Measurements from ENCODE around the gene SPHK1.

The SPHK1 gene

DNA sequence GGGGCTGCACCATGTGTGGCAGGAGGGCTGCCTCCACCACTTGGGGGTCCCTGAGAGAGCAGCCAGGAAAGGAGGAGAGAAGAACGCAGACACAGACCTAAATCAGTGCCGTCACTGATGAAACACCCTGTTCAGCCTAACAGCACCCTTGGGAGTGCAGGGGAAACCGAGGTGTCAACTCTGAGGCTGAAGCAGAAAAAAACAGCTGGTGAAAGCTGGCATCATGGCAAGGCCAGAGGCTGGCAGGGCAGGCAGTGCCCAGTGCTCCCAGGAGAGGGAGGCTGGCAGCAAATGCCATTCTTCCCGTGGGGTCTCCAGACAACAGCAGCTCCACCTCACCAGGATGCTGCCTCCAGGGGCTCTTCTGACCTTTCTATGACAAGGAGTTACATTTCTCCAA lies 23.1 kb downstream of the SPHK1 start:
- no peak for DNase-seq (ENCODE audit: low read depth in 2 of 2)

DNA sequence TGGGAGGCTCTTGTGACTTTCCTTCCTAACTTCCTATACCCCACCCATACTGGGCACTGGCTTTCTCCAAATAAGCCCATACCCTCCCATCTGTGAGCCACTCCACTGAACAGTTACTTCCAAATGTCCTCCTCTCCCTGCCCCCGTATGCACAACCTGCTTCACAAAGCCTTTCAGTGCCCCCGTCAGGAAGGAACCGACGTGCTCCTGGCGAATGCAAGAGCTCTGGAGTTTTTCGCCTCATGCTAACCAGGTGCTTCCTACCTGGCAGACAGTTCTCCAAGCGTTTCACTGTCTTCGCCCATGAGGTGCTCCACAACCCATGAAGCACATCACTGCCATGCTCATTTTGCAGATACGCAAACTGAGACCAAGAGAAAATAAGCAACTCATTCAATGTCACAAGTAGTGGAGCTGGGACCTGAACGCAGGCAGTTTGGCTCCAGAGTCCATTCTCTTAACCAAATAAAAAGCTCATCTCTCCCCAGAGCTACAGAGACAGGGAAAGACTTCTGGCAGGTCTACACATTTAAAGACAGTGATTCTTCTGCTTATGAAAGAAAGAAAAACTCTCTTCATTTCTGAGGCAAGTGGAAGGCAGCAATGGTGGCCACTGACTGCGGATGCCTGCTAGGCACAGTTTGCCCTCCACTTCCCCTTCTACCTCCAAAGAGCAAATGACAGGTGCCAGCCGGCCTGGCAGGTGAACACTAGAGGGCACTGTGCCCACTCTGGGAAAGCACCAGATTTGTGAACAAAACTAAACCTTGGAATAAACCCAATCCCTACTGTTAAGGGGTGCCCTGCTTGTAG lies 23.8 kb downstream of the SPHK1 start:
- no peak for DNase-seq (ENCODE audit: low read depth in 2 of 2)

DNA sequence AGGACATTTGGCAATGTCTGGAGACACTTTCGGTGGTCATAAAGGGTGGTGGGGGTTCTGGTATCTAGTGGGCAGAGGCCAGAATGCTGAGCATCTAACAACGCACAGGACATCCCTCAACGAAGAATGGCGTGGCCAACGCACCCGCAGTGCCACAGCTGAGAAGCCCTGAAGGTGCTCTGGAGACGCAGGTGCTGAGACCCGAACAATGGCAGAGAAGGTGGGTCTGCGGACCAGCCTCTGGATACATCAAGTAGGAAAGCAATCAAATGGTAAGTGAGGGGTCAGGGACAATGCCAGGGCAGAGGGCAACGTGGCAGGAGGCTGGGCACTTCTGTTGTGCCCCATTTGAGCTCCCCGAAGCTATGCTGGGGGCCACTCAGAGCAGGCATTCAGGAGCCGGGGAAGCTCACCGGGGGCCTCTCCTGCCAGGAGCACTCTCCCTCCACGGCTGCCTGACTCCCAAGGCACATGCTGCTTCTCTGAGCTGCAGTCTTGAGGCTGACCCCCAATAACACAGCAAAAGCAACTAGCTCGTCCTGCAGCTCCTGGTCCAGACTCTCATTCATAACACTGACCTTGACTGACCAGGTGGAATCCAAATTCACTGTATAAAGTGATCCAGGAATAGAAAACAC lies 26.0 kb downstream of the SPHK1 start:
- DNase-seq (ENCODE audit: low read depth in 2 of 2) = no peak

DNA sequence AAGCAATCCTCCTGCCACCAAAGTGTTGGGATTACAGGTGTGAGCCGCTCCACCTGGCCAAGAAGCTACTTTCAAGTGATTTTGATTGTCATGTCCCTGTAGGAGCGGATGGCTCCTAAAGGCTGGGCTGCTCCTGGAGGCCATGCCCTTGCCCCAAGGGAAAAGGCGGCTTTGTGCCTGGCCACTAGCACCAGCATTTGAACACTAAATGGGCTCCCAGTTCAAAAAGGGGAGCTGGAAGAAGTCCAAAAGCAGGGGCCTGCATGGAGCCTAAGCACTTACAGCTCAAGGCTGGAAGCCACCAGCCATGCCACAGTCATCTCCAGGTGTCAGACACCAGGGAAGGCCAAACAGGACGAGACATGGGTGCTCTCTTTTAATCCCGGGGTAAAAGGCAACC lies 26.8 kb downstream of the SPHK1 start:
- no peak for DNase-seq (ENCODE audit: low read depth in 2 of 2)

DNA sequence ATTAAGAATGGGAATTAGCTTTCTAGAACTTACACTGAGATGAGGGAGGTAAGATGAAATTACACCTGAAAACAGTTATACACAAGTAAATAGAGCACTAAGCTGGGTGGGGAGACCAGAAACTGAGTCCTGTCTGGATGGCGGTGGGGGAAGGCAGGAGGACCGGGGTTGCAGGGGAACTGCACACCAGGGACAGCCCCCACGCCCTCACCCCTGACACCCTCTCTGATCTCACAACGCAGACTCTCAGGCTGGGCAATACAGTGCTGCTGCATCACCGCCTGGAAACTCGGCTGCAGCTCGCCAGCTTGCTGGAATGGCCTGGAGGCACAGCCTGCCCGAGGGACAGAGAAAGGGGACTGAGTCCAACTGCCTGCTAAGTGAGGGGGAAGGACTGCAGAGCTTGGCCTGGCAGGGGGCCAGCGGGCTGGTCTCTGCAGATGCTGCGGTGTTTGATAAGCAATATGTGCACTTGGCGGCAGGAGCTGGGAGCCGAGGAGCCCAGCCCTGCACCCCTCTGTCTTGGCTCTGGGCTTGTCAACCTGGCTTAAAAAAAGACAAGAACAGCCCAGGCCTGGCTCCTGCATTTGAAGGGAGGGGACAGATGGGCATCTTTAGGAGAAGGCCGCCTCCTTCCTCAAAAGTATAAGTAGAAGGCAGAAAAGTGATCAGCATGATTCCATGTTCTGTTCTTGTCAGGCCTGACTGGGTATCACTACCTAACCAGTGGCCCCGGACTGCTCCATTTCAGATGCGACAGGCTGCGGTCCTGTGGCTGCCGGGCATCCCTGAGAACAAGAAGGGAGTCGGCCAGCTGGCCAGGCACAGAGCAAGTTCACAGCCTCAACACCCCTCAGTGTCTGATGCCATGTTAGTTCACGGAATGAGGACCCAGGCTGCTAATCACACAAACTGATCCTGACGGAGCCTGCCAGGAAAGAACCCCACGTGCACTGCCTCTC lies 30.2 kb downstream of the SPHK1 start:
- DNase-seq (ENCODE audit: low read depth in 2 of 2) = no peak

- DNase-seq (ENCODE audit: low read depth in 2 of 2) = no peak
Measured at GRCh38 chr17:76415786-76416185, 31.4 kb downstream of the SPHK1 start.

DNA sequence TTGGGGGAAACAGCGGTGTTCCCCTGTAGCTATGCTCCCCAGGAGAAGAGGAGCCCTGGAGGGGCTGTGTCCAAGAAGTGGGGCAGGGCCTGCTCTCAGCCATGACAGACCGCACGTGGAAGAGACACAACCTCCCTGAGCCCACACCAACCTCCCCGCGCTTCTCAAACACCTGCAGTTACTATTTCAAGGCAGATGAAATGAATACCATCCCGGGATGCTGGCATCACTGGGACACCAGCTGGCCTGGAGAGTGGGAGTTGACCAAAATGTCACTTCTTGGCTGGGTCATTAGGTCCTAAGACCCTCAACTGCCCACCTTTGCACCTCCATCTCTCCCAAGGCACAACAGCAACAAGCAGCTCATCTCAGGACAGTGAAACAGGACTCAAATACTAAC lies 32.0 kb downstream of the SPHK1 start:
- DNase-seq (ENCODE audit: low read depth in 2 of 2) = no peak

DNA sequence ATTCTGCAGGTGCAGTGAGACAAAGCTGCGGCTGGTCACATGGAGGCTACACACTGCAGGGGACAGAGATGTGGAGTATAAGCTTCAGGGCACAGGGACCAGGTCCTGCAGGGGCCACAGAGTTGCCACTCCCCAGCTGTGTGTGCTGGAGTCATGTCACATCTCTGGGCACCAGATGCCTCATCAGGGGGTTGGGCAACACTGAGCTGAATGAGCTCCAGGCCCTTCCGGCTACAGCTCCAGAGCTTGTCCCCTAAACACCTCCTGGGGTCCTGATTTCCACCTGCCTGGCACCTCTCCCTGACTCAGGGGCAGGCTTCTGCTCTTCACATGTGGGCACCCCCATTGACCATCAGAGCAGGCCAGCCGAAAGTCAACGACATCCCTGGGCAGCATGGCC lies 32.5 kb downstream of the SPHK1 start:
- DNase-seq (ENCODE audit: low read depth in 2 of 2) = no peak

GRCh38 chr17:76417499-76418143 lies 33.2 kb downstream of the SPHK1 start:
- no peak for DNase-seq (ENCODE audit: low read depth in 2 of 2)

GRCh38 chr17:76419576-76420260 lies 35.3 kb downstream of the SPHK1 start:
- DNase-seq (ENCODE audit: low read depth in 2 of 2) = no peak

DNA sequence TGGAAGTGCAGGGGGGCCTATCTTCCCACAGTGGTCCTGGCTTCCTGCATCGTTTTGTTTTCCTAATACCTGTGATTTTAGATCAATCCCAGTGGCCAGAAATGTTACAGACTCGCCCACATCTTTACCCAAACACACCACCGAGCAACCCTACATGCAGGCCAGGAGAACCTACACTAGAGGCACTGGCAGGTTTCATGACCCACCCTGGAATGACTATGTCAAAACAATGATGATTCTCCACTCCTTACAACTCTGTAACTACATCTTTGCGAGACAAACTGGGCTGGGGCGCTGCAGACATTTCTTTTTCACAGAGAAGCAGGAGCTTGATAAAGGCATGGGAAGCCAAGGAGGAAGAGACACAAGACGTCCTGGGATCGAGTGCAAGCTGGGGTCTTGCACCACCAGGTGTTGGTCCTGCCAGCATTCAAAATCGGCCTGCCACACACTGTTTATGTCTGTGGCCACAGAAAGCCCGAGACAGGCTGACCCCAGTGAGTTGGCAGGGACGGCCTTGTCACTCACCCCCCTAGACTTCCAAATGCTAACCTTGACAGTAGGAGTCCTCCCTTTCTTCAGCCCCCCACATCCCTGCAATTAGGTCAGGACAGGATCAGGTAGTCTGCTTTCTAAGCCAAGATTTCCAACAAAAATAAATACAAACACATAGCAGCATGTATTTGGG lies 36.1 kb downstream of the SPHK1 start:
- DNase-seq (ENCODE audit: low read depth in 2 of 2) = no peak

GRCh38 chr17:76421044-76421407 lies 36.6 kb downstream of the SPHK1 start:
- no peak for DNase-seq (ENCODE audit: low read depth in 2 of 2)

GRCh38 chr17:76422406-76422805 lies 38.0 kb downstream of the SPHK1 start:
- no peak for DNase-seq (ENCODE audit: low read depth in 2 of 2)

DNA sequence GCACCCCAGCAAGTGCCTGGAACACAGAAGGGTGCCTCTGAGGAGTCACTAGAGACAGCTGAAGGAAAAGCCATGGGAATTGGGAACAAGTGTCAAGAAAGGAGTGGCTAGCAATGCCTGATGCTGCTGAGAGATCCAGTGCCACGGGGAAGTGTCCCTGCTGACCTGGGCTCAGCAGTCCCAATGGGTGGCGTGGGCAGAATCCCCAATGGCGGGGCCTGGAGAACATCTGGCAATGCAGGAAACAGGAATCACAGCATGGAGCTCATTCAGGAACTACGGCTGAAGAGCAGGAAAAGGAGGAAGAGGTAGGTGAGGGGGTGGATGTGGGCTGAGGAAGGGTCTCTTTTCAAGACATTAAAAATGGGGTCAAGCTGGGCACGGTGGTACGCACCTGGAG lies 38.5 kb downstream of the SPHK1 start:
- no peak for DNase-seq (ENCODE audit: low read depth in 2 of 2)

- DNase-seq (ENCODE audit: low read depth in 2 of 2) = no peak
Measured at GRCh38 chr17:76426853-76427252, 42.4 kb downstream of the SPHK1 start.

GRCh38 chr17:76427501-76428231 lies 43.3 kb downstream of the SPHK1 start:
- DNase-seq (ENCODE audit: low read depth in 2 of 2) = no peak

- no peak for DNase-seq (ENCODE audit: low read depth in 2 of 2)
Measured at GRCh38 chr17:76428511-76428910, 44.1 kb downstream of the SPHK1 start.

DNA sequence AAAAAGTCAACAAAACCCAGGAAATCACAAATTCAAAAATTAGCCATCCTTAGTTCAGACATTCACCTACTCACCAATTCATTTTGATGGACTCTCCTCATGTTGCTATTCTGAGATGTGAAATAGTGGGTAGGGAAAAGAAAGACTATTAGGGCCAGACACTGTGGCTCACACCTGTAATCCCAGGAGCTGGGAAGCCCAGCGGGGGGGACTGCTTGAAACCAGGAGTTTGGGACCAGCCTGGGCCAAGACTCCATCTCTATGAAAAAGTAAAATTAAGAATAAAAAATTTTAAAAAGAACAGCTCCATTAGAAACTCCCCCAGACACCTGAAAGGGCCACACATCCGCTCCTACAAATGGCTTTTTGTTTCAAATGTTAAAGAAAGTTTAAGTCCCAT lies 47.1 kb downstream of the SPHK1 start:
- no peak for DNase-seq (ENCODE audit: low read depth in 2 of 2)

DNA sequence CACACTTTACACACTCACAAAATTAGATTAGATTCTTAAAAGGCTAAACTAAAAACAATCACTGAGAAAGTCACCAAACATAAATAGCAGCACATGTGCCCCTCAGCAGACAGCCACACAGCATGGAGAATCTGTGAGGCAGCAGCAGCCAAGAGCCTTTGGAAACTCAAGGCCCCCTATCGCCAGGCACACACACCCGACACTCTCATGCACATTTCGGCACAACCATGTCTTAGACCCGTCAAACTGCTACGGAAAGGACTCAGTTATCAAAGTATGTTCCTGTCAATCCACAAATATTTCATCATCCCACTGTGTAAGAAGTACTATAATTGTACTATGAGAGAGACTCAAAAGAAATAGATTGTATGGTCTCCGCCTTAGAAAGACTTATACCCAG lies 47.6 kb downstream of the SPHK1 start:
- DNase-seq (ENCODE audit: low read depth in 2 of 2) = no peak

GRCh38 chr17:76432712-76433336 lies 48.4 kb downstream of the SPHK1 start:
- DNase-seq (ENCODE audit: low read depth in 2 of 2) = no peak

Measured in fibroblast of skin of left biceps (primary cell).